DMS 273 treated with DMSO at 0.1 percent for 48 hours (cell line): ENCODE measurements around the gene APOBEC4.

Experiments
- DNase-seq: peaks from one replicate; lab custom pipeline; 2025; lab: John Stamatoyannopoulos, UW

The APOBEC4 gene

DNA sequence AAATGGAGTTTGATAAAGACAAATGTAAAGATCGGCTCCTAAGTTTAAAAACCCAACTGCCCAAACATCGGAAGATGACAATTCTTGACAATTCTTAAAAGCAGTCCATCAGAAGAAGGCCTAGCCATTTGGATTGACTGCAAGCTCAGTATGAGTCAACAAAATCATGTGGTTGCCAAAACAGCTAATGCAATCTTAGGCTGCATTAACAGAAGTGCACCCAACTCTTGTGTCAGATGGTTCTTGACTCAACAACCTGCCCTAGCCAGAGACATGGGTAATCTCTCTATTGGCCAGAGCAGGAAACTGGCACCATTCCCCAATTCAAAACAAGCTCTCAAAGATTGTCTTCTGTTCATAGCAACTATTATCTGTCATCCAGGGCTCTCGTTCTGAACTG, 53.0 kb downstream of the APOBEC4 start:
- DNase-seq, result no peak

- DNase-seq, result no peak
Measured at GRCh38 chr1:183598386-183598785, 54.7 kb downstream of the APOBEC4 start.

- no peak for DNase-seq
Measured at GRCh38 chr1:183597656-183598347, 55.3 kb downstream of the APOBEC4 start.

- DNase-seq, result no peak
Measured at GRCh38 chr1:183596500-183596899, 56.6 kb downstream of the APOBEC4 start.
